Measurements from ENCODE around the gene C8G.

Gene C8G

GRCh38 chr9:136930014-136930413, 15.0 kb upstream of the C8G start:
- Histone ChIP-seq H3K4me2 (ENCODE audit: insufficient read depth, low read length) (no peak overlapping the region), H3K79me2 (ENCODE audit: insufficient read depth, low read length) (no peaks in the 10 kb centered on the region), H3K36me3 (ENCODE audit: insufficient read depth, low read length) (peaks cover 49% of the 10 kb centered on the region), H3K27ac (ENCODE audit: low read length) (no peak overlapping the region), H3K9me3 (ENCODE audit: insufficient read depth, low read length, severe bottlenecking) (no peaks in the 10 kb centered on the region), H3K4me1 (ENCODE audit: insufficient read depth, low read length) (no peaks in the 10 kb centered on the region), H3K4me3 (ENCODE audit: low read depth in 1 of 2, low read length in 2 of 2) (no peak overlapping the region), H4K20me1 (ENCODE audit: insufficient read depth, low read length) (no peaks in the 10 kb centered on the region; the same call in 1 of the 2 replicates), H3K9ac (ENCODE audit: low read depth, low read length) (no peak overlapping the region), H2AFZ (ENCODE audit: low read depth, low read length) (no peak overlapping the region), H3K27me3 (ENCODE audit: insufficient read depth, low read length, poor library complexity) (no peaks in the 10 kb centered on the region)
- TF ChIP-seq, protein P1, sequence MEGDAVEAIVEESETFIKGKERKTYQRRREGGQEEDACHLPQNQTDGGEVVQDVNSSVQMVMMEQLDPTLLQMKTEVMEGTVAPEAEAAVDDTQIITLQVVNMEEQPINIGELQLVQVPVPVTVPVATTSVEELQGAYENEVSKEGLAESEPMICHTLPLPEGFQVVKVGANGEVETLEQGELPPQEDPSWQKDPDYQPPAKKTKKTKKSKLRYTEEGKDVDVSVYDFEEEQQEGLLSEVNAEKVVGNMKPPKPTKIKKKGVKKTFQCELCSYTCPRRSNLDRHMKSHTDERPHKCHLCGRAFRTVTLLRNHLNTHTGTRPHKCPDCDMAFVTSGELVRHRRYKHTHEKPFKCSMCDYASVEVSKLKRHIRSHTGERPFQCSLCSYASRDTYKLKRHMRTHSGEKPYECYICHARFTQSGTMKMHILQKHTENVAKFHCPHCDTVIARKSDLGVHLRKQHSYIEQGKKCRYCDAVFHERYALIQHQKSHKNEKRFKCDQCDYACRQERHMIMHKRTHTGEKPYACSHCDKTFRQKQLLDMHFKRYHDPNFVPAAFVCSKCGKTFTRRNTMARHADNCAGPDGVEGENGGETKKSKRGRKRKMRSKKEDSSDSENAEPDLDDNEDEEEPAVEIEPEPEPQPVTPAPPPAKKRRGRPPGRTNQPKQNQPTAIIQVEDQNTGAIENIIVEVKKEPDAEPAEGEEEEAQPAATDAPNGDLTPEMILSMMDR (IDR thresholded peaks at IDR 0.05; ENCODE audit: borderline replicate concordance, extremely low read depth, low read length, poor library complexity, severe bottlenecking): no peak
- no peak for TF ChIP-seq EZH2 (IDR thresholded peaks at IDR 0.05; ENCODE audit: borderline replicate concordance, low read depth, low read length, severe bottlenecking)
- ATAC-seq (ENCODE audit: insufficient read depth, low read depth): no peak
- no peak for DNase-seq

DNA sequence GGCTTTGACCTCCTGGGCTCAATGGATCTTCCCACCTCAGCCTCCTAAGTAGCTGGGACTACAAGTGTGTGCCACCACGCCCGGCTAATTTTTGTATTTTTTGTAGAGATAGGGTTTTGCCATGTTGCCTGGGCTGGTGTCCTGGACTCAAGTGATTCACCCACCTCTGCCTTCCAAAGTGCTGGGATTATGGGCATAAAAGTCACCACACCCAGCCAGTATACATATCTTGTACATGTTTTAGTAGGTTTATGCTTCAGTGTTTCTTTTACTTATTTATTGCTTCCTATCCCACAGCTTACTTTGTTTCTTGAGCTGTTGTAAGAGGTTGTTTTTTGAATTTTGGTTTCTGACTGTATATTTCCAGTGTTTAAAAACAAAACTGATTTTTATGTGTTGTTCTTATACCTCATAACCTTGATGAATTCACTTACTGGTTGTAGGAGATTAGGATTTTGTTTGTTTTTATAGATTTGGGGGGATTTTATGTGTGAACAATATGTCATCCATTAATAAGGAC, 13.4 kb upstream of the C8G start:
- DNase-seq (no peak), ATAC-seq (ENCODE audit: insufficient read depth, low read depth) (no peak)
- Histone ChIP-seq H3K4me2 (ENCODE audit: insufficient read depth, low read length) (no peak overlapping the region), H3K36me3 (ENCODE audit: insufficient read depth, low read length) (peaks cover 33% of the 10 kb centered on the region), H3K9me3 (ENCODE audit: insufficient read depth, low read length, severe bottlenecking) (no peaks in the 10 kb centered on the region), H3K79me2 (ENCODE audit: insufficient read depth, low read length) (no peaks in the 10 kb centered on the region), H4K20me1 (ENCODE audit: insufficient read depth, low read length) (no peaks in the 10 kb centered on the region; the same call in 1 of the 2 replicates), H3K9ac (ENCODE audit: low read depth, low read length) (no peak overlapping the region), H3K4me3 (ENCODE audit: low read depth in 1 of 2, low read length in 2 of 2) (no peak overlapping the region), H3K4me1 (ENCODE audit: insufficient read depth, low read length) (no peaks in the 10 kb centered on the region), H3K27ac (ENCODE audit: low read length) (no peak overlapping the region), H3K27me3 (ENCODE audit: insufficient read depth, low read length, poor library complexity) (no peaks in the 10 kb centered on the region), H2AFZ (ENCODE audit: low read depth, low read length) (no peak overlapping the region)
- TF ChIP-seq, protein P1 (IDR thresholded peaks at IDR 0.05; ENCODE audit: borderline replicate concordance, extremely low read depth, low read length, poor library complexity, severe bottlenecking): no peak
- no peak for TF ChIP-seq EZH2 (IDR thresholded peaks at IDR 0.05; ENCODE audit: borderline replicate concordance, low read depth, low read length, severe bottlenecking)

DNA sequence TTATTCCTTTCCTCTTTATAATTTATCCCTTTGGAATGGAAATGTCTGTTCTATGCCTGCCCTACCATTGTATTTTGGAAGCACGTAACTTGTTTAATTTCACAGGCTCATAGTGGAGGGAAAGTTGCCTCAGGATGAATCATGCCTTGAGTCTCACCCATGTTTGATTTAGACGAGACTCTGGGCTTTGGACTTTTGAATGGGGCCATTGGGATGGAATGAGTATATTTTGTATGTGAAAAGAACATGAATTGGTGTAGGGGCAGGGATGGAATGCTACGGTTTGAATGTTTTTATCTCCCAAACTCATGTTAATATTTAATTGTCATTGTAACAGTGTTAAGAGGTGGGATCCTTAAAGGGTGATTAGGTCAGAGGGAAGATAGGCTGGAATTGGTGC, 10.8 kb upstream of the C8G start:
- DNase-seq: no peak
- no peak for TF ChIP-seq EZH2 (IDR thresholded peaks at IDR 0.05; ENCODE audit: borderline replicate concordance, low read depth, low read length, severe bottlenecking)
- TF ChIP-seq, protein P1 (IDR thresholded peaks at IDR 0.05; ENCODE audit: borderline replicate concordance, extremely low read depth, low read length, poor library complexity, severe bottlenecking): no peak
- Histone ChIP-seq H3K4me2 (ENCODE audit: insufficient read depth, low read length) (no peak overlapping the region), H3K4me3 (ENCODE audit: low read depth in 1 of 2, low read length in 2 of 2) (no peak overlapping the region), H3K27ac (ENCODE audit: low read length) (no peak overlapping the region), H3K9me3 (ENCODE audit: insufficient read depth, low read length, severe bottlenecking) (no peaks in the 10 kb centered on the region), H2AFZ (ENCODE audit: low read depth, low read length) (no peak overlapping the region), H4K20me1 (ENCODE audit: insufficient read depth, low read length) (0 out of 2 replicates have a peak, but pooled peaks cover 6% of the 10 kb centered on the region), H3K36me3 (ENCODE audit: insufficient read depth, low read length) (peaks cover 20% of the 10 kb centered on the region), H3K9ac (ENCODE audit: low read depth, low read length) (no peak overlapping the region), H3K4me1 (ENCODE audit: insufficient read depth, low read length) (no peaks in the 10 kb centered on the region), H3K79me2 (ENCODE audit: insufficient read depth, low read length) (no peaks in the 10 kb centered on the region), H3K27me3 (ENCODE audit: insufficient read depth, low read length, poor library complexity) (no peaks in the 10 kb centered on the region)
- ATAC-seq (ENCODE audit: insufficient read depth, low read depth): no peak
